ENCODE data around the gene TMX4.
"Not testable (repeated sequence)": the region's sequence is repeated elsewhere in the genome, so short reads cannot be mapped to it uniquely, and the experiment has no call there.

The TMX4 gene

GRCh38 chr20:7959484-7959883, 60.1 kb downstream of the TMX4 start:
- no peak for DNase-seq

GRCh38 chr20:7956561-7956960, 63.0 kb downstream of the TMX4 start:
- not testable (repeated sequence) for DNase-seq

- DNase-seq, result no peak
These were observed 69.2 kb downstream of the TMX4 start for GRCh38 chr20:7950387-7950786.

GRCh38 chr20:7943891-7944290, 75.7 kb downstream of the TMX4 start:
- DNase-seq, result no peak

DNA sequence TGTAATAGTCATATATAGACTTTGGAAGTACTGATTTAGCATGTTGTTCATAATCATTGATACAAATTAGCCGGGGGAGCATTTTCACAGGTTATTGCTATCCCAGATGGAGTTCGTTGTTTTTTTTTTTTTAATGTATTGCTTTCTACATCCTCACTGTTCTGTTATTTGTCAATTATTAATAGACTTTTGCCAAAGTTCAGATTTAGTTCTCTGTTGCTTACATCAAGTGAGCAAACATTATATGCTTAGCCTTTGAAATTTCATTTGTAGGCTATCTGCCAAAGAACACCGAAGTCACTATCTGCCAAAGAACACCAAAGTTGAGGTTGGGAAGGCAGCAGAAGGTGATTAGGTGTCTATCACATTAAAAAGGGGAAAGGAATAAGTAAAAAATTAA, 79.2 kb downstream of the TMX4 start, which contains the start of gene HAO1:
Gene HAO1, minus strand, starts transcription at position 118 of the 400 bp plus-strand sequence. Its CDS starts 36 bp downstream, at position 82.
- no peak for DNase-seq

DNA sequence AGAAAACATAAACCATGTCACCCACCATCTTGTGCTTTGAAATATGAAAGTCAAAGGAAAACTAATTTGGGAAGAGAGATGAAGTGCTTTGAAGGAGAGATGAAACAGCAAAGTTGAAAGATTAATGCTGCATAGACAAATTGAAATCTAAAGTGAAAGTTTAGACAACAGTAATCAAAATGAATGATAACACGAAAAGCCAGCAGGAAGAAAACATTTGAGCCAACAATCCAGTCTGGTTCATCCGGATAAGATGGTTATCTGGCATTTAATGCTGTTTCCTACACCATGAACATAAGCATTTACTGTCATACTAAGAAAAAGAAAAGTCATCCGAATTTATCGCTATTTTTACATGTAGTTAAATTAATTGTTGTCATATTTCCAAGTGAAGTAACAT, 79.9 kb downstream of the TMX4 start:
- DNase-seq, result no peak

- no peak for DNase-seq
These were observed 81.5 kb downstream of the TMX4 start for GRCh38 chr20:7938058-7938457.

- no peak for DNase-seq
These were observed 82.2 kb downstream of the TMX4 start for GRCh38 chr20:7937328-7937727.

DNA sequence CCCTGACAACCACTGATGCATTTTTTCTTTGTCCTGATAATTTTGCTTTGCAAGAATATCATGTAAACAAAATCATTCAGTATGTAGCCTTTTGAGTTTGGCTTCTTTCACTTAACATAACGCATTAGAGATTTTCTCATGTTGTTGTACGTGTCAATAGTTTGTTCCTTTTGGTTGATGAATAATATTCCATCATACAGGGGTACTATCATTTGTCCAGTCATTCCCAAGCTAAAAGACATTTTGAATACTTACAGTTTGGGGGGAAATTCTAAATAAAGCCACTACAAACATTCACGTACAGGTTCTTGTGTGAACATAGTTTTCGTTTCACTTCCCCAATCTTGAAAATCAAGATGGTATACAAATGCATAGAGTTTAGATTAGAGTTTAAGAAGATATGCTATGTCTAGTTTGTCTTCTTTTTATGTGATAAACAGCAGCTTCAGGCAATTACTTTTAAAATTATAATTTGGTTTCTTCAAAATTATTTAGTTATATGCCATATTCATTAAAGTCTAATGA, 84.5 kb downstream of the TMX4 start:
- DNase-seq, result no peak

DNA sequence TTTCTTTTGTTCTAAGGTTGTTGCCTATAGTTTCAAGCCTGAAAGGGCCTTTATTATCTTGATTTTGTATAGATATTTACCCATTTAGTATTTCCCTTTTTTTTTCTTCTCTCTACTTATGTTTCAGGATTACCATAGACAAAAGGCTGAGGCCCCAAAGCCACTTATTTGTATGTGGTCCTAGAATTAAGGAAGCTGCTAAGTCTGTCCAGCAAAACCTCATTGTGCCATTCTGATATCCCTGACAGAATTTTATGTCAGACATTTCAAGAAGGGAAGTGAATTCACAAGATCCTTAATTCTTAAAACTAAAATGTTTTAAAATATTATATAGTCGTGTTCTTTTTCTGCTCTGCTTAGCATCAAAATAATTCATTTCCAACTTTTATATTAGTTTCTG, 86.2 kb downstream of the TMX4 start:
- DNase-seq, result no peak

- DNase-seq, result no peak
These were observed 89.2 kb downstream of the TMX4 start for GRCh38 chr20:7930343-7930742.

Measured in CD4-positive, alpha-beta T cell treated with Interleukin-10 for 1 hour (primary cell).